Measurements from ENCODE around the gene MED20.

MED20 gene

GRCh38 chr6:41917528-41917927 is 3.4 kb downstream of the MED20 start:
- in situ Hi-C loops (cut with HindIII; ENCODE audit: low sequenced_read_pairs), result no loop called here

GRCh38 chr6:41914869-41915530 is 5.9 kb downstream of the MED20 start:
- in situ Hi-C loops (cut with HindIII; ENCODE audit: low sequenced_read_pairs), result no loop called here

DNA sequence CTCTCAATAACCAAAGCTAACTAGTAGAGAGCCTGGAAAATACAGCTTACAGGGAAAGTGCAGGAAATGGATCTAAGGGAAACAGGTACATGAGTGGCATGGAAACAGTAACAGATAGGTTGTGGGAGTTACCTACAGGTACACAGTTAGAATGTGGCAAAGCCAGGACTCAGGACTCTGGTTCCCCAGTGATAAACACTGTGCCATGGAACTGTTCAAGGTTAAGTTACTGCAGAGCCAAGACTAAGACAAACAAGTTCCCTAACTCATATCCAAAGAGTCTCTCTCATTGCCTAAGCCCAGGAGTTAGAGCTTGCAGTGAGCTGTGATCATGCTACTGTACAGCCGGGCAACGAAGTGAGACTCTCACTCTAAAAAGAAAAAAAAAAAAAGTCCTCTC is 6.6 kb downstream of the MED20 start:
- in situ Hi-C loops (cut with HindIII; ENCODE audit: low sequenced_read_pairs), result no loop called here

- in situ Hi-C loops (cut with HindIII; ENCODE audit: low sequenced_read_pairs), result no loop called here
These were observed 11.2 kb downstream of the MED20 start for GRCh38 chr6:41909727-41910126.

DNA sequence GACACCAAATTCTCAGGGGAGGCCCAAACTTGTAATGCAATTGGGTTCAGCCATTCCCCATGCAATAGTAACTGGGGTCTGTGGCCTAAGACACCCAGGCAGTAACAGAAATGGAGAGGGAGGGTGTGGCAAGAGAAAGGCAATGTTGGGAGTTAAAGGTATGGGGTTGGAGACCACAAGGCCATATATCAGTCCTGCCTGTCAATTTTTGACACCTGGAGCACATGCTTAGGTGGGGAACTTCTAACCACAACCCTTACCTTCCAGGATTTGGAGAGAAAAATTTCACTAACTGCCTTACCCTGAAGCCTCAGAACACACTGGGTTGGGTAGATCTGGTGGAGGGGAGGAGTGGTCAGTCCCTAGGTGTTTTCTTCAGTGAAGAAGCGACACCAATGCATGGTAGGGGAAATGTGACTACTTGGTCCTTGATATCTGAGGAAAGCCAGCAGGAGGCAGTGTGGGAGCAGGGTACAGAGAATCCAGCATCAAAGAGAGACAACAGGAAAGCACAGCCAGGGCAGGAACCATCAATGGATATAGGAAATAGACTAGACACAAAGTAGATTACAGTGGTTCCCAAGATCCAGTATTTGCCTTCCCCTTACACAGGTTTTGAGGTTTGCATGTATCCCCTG is 18.9 kb downstream of the MED20 start:
- in situ Hi-C loops (cut with HindIII; ENCODE audit: low sequenced_read_pairs), result no loop called here

DNA sequence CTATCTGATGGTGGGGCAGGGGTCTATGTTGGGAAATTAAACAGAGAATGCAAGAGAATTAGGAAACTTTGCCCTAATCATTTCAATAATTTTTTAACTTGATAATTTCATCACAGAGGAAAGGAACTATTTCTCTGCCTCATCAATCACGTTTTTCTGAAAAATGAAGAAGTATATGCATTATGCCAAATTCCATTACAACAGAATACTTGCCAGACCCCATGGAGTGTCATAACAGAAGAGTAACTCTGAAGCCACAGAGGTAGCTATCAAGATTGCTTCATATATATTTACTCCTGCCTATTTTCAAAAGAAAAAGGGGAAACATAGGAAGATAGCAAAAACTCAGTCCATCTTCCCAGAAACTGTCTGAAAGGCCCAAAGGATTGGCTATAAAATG is 20.1 kb downstream of the MED20 start:
- in situ Hi-C loops (cut with HindIII; ENCODE audit: low sequenced_read_pairs), result no loop called here

DNA sequence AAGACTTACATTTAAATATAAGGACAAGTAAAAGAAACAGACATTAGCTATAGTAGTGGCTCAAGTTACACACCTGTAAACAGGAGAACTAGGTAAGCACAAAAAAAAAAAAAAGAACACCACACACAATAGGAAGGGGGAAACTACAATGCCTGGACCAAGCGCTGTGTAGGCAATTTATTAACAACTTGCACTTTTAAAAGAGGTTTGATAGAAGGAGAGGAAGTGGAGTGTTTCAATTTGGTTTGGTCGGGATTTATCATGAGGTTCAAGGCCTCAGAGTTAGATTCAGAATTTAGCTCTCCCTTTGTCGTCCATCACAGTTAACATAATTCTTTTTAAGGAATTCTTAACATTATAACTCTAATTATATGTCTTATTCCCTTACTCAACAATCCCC is 24.7 kb downstream of the MED20 start:
- in situ Hi-C loops (cut with HindIII; ENCODE audit: low sequenced_read_pairs), result no loop called here

- in situ Hi-C loops (cut with HindIII; ENCODE audit: low sequenced_read_pairs), result no loop called here
These were observed 25.4 kb downstream of the MED20 start, which contains the start of gene USP49 for GRCh38 chr6:41895300-41896233. USP49 (minus strand) TSS chr6:41895375; CDS start chr6:41806983, 88,392 bp downstream.

DNA sequence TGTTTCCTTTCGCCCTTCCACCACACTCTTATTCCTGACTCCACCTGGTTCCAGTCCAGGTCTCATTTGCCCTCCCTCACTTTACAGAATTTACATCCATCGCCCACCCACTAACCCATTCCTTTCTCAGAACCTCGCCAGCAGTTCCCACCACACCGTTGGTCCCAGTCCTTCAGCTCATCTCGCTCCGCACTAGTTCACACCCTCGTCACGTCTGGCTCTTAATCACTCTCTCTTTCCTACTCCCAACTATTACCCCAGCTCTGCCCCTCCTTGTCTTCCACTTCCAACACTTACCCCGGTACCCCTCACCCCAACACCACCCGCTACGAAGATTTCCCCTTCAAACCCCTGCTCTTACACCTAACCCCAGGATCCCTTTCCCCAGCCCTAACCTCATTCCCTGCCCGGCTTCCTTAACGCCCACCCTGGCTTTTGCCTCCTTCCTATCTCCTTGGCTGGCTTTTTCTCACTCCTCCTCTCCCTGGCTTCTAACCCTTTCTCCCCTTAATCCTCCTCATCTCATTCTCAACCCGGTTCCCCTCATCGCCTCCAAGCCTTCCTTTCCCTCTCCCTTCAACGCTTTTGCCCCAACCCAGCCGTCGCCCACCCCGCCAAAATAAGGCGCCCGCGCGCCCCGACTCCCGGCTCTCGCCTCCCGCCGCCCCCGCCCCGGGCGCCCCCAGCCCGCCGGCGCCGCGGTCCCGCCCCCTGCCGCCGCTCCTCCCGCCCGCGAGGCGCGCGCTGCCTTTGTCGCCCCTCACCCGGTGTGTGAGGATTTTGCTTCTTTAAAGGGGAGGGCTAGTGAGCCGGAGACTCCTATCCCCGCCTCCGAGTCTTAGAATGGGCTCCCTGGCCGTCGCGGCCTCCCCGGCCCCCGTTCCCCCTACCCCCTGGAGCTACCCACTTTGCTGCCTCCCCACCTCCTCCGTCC is 26.3 kb downstream of the MED20 start:
- in situ Hi-C loops (cut with HindIII; ENCODE audit: low sequenced_read_pairs), result no loop called here

DNA sequence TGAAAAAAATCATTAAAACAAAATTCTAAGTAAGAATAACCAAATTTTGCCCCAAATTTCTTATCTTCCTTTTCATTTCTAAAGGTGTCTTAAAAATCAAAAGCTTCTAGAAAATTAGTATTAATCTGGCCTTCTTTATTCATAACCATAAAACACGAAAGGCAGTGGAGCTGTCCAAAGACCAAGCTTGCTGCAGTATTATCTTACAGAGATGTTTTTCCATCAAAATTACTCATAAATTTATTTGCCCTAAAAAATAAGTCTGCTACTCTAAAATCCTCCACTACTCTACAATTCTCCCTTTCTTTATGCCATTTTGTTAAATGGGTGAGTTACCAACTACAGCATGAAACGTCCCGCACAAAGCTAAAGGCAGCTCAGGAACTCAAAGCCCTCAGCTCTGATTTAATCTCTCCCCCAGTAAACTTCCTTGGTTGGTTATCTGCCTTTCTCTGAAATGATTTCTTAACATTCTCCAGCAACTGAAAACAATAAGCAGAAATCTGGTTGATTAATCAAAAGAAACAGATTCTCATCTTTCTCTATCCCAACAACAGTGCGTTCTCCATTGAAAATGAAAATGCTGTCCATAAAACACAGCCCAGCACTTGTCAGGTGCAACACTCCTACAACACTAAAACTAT is 27.9 kb downstream of the MED20 start:
- in situ Hi-C loops (cut with HindIII; ENCODE audit: low sequenced_read_pairs), result no loop called here

- in situ Hi-C loops (cut with HindIII; ENCODE audit: low sequenced_read_pairs), result no loop called here
These were observed 33.6 kb downstream of the MED20 start for GRCh38 chr6:41887331-41887751.

DNA sequence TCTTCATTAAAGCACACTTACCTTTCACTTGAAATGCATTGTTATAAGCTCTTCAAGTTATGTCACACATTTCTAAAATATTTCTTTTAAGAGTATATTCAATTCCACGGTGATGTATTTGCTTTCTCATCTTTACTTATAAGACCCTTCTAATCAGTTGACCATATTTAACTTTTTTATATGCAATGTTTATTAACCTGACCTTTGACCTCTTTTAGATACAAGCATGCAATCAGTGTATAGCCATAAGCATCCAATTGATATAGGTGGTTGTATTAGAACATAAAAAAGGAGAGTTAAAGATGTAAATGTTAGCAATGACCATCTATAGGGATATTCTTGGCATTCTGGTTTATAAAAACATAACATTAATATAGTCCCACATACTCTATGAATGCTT is 35.0 kb downstream of the MED20 start:
- in situ Hi-C loops (cut with HindIII; ENCODE audit: low sequenced_read_pairs), result no loop called here

GRCh38 chr6:41884957-41885356 is 36.0 kb downstream of the MED20 start:
- in situ Hi-C loops (cut with HindIII; ENCODE audit: low sequenced_read_pairs), result no loop called here

- in situ Hi-C loops (cut with HindIII; ENCODE audit: low sequenced_read_pairs), result no loop called here
These were observed 39.4 kb downstream of the MED20 start for GRCh38 chr6:41881506-41881905.

- in situ Hi-C loops (cut with HindIII; ENCODE audit: low sequenced_read_pairs), result no loop called here
These were observed 42.0 kb downstream of the MED20 start for GRCh38 chr6:41878961-41879405.

DNA sequence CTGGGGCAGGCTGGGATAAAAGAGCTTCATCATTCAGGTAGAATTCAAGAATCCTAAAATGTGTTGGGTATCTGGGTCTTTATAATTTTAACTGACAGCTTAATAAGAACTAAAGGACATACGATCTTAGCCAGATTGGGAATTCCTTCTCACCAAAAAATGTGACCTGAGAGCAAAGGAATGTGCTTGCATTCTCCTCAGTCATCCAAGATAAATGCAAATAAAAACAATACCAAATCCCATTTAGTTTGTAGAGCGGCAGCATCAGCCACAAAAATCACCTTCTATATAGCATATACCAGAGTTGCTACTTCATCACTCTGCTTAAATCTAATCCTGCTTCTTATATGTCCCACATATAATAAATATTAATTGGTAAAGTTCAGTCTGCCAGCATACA is 42.7 kb downstream of the MED20 start:
- in situ Hi-C loops (cut with HindIII; ENCODE audit: low sequenced_read_pairs), result no loop called here

DNA sequence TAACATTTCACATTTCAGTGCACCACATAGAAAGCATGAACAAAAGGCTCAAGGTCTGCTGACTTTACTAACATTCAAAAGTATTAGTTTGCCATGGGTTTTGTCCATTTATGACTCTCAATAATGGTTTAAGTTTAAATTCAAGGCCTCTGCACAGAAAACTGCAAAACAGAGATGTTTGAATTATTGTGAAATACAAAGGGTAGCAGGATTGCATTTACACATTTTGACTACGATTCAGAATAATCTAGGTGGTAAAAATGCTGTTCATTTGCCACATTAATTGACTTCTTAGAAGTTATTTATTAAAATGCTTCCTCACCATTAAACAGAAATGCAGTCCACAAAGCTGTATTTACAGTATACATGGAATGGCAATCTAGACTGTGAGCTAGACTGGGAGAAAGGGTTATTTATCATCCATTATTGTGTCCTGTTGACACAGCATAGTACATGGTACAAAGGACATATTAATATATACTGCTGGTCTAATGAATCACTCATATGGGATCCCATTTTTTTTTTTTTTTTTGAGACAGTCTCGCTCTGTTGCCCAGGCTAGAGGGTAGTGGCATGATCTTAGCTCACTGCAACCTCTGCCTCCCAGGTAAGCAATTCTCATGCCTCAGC is 43.8 kb downstream of the MED20 start:
- in situ Hi-C loops (cut with HindIII; ENCODE audit: low sequenced_read_pairs), result no loop called here

- in situ Hi-C loops (cut with HindIII; ENCODE audit: low sequenced_read_pairs), result loop anchor here (5.0 kb wide), 3 partner anchors 58 to 93 kb away; no protein-coding TSS in a partner anchor
These were observed 46.2 kb downstream of the MED20 start for GRCh38 chr6:41874741-41875140.

- in situ Hi-C loops (cut with HindIII; ENCODE audit: low sequenced_read_pairs), result loop anchor here (5.0 kb wide), 3 partner anchors 60 to 95 kb away; no protein-coding TSS in a partner anchor
These were observed 48.8 kb downstream of the MED20 start for GRCh38 chr6:41872147-41872546.

All from endothelial cell of hepatic sinusoid (primary cell).